Ovary (tissue), 9 donors: ENCODE measurements around the gene SEMA6D. TPM values are rescaled to one million over a fixed set of nuclear protein-coding genes. Genes with fewer than 3 reads are reported as not detected.

ENCODE experiments used
- DNase-seq, 5 donors: peaks; one replicate each; pipeline ENCODE4 v3.0.0-alpha.2; 2019 to 2020
- H3K27ac ChIP-seq, 2 donors: fragments of 200-600 bp; one replicate each; pipeline versions ENCODE4 v1.5.1 to v1.8.0; 2019 to 2022
- H3K27me3 ChIP-seq: fragments of 200-600 bp; one replicate; pipeline ENCODE4 v1.8.0; 2022
- H3K36me3 ChIP-seq: fragments of 200-600 bp; sonication (generic); one replicate; pipeline ENCODE4 v1.5.1; 2019
- H3K4me1 ChIP-seq: one replicate; pipeline ENCODE4 v1.8.1; 2013; ENCODE audit warnings: mild to moderate bottlenecking, moderate library complexity; ENCODE audit not compliant: insufficient read depth
- H3K4me3 ChIP-seq: fragments of 200-600 bp; sonication (generic); one replicate; pipeline ENCODE4 v1.5.1; 2017
- H3K9me3 ChIP-seq, 2 donors: fragments of 200-600 bp in 1 of 2; sonication (generic) in 1 of 2; one replicate each; pipeline versions ENCODE4 v1.5.1 to v1.8.1; 2013 to 2019; ENCODE audit warnings: mild to moderate bottlenecking in 1 of 2, moderate library complexity in 1 of 2
- EP300 ChIP-seq: sonication (generic); formaldehyde crosslinking; IDR thresholded peaks from one replicate; pipeline ENCODE4 v1.6.1; 2017; ENCODE audit warnings: antibody characterized with exemption
- POLR2A ChIP-seq: fragments of 450-650 bp; IDR thresholded peaks from one replicate; pipeline ENCODE4 v1.6.1; 2017; ENCODE audit warnings: antibody characterized with exemption, mild to moderate bottlenecking, moderate library complexity
- WGBS, 3 donors: extraction: QIAGEN DNeasy Blood & Tissue Kit in 1 of 3; methylation state at CpG; one replicate each; pipeline versions ENCODE4 v1.1.5 to v1.1.7; 2013 to 2017; 5-methylcytosine and 5-hydroxymethylcytosine counted together
- intact Hi-C, 4 donors: fragments of 100-400 bp; cut with DNase I; formaldehyde crosslinking; loops; one replicate each; pipeline versions ENCODE4 v1.11.0 to v1.15.1; 2022 to 2023
- polyA plus RNA-seq, 2 donors: library from polyadenylated mRNA; stranded (reverse); fragments of 200-250 nt in 1 of 2; fragments of 350-450 nt in 1 of 2; fragmentation: Illumina TruSeq in 1 of 2; extraction: RNeasy Lipid Tissue Mini Kit (QIAGEN cat#74804) in 1 of 2; gene quantifications; one replicate each; pipeline ENCODE4 v1.2.3, GENCODE V29; 2013 to 2014
- total RNA-seq, 7 donors: library from RNA; depleted of rRNA in 2 of 7; stranded (reverse); fragments of >200 nt in 2 of 7; fragmentation: NEBNext Ultra II Directional in 3 of 7; extraction: Animal tissue kit (Norgen Biotek cat#: 25700) in 3 of 7; gene quantifications; one replicate each; pipeline versions ENCODE4 v1.1.0 to v1.2.4, GENCODE V29; 2016 to 2023
- TF ChIP-seq, protein P1 (sequence below), 3 donors: fragments of 450-650 bp in 2 of 3; fragments of 200-600 bp in 1 of 3; IDR thresholded peaks; one replicate each; pipeline versions ENCODE4 v1.5.1 to v1.8.0; 2016 to 2022; ENCODE audit warnings: antibody characterized with exemption in 3 of 3, mild to moderate bottlenecking in 1 of 3
- donor health status: DM: no; HTN: no; CAD: no; lungs with moderate emphysema.
- donor health status: DM: no; HTN: no; CAD: no.
- donor health status: Bipolar disorder and iron deficiency.
- donor health status: DM: yes; HTN: yes; CAD: no.
- donor health status: DM: no; HTN: no; CAD: no.
- donor health status: DM: yes; HTN: yes; CAD: no.

The SEMA6D gene
- total and polyA plus RNA-seq, 9 donors: 13.7 to 45.3 (median 27.2) TPM

DNA sequence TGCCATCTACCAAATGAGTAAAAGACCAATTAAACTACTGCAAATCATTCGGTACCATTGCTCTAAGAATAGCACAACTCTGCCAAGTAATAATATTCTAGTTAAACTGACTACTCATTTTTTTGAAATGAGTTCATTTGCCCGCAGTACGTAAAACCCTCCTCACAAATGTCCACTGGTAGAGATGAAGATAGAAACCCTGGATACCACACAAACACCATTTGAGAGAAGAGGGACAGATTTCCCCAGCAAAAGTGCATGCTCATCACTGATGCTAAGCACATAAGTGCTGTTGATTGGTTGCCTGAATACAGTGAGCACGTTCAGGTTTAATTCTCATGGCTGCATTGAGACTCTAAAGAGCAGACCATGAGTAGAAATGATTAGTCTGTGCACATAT, 34.6 kb upstream of the SEMA6D start:
- 83 to 92% (median 88%) methylated on average over 4 of the region's 4 CpGs for WGBS, 3 donors
- H3K27me3 ChIP-seq: no peaks in the 10 kb centered on the region
- no peak for DNase-seq
- no peak overlapping the region for H3K4me3 ChIP-seq
- no peaks in the 10 kb centered on the region for H3K4me1 ChIP-seq
- TF ChIP-seq EP300: no peak
- TF ChIP-seq, protein P1, sequence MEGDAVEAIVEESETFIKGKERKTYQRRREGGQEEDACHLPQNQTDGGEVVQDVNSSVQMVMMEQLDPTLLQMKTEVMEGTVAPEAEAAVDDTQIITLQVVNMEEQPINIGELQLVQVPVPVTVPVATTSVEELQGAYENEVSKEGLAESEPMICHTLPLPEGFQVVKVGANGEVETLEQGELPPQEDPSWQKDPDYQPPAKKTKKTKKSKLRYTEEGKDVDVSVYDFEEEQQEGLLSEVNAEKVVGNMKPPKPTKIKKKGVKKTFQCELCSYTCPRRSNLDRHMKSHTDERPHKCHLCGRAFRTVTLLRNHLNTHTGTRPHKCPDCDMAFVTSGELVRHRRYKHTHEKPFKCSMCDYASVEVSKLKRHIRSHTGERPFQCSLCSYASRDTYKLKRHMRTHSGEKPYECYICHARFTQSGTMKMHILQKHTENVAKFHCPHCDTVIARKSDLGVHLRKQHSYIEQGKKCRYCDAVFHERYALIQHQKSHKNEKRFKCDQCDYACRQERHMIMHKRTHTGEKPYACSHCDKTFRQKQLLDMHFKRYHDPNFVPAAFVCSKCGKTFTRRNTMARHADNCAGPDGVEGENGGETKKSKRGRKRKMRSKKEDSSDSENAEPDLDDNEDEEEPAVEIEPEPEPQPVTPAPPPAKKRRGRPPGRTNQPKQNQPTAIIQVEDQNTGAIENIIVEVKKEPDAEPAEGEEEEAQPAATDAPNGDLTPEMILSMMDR (IDR thresholded peaks at IDR 0.05): no peak
- no peak for TF ChIP-seq POLR2A
- intact Hi-C loops: no loop called here
- no peaks in the 10 kb centered on the region for H3K36me3 ChIP-seq
- H3K9me3 ChIP-seq: no peaks in the 10 kb centered on the region
- no peak overlapping the region for H3K27ac ChIP-seq

DNA sequence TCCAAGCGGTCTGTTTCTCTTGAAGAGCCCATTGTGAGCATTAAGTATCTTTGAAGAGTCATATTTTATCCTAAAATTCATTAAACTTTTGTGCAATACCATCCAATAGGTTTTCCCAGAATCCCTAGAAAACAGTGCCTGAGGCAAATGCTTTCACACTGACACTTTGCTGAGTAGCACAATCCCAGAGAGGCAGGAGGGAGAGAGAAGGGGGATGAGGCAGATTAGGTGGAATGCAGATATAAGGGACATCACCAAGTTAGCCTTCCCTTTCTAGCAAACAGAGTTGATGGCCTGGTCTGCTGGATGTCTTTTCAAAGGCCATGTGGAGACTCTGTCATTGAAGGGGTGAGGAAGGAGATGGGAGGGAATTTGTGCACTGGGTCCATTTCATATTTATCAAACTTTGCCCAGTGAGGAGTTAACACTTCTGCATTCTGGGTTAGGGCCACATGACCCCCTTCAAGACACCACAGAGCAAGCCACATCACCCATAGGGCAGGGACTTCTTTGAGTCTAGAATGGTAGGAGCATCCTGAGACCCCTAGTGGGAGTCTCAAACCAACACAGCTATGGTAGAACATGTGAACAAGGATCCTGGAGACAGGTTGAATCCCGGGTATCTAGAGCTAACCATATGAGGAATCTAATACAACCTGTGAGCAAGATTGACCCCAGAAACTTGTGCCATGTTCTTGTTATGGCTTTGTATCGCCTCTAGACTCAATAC, 32.0 kb upstream of the SEMA6D start:
- Histone ChIP-seq H3K9me3 (no peaks in the 10 kb centered on the region), H3K27me3 (no peaks in the 10 kb centered on the region), H3K36me3 (no peaks in the 10 kb centered on the region), H3K4me1 (no peaks in the 10 kb centered on the region), H3K27ac (no peak overlapping the region), H3K4me3 (no peak overlapping the region)
- WGBS, 3 donors: 86 to 88% (median 87%) methylated on average over 3 of the region's 3 CpGs
- no peak for DNase-seq
- TF ChIP-seq EP300: no peak
- no peak for TF ChIP-seq POLR2A
- TF ChIP-seq, protein P1 (IDR thresholded peaks at IDR 0.05): no peak
- intact Hi-C loops: no loop called here

DNA sequence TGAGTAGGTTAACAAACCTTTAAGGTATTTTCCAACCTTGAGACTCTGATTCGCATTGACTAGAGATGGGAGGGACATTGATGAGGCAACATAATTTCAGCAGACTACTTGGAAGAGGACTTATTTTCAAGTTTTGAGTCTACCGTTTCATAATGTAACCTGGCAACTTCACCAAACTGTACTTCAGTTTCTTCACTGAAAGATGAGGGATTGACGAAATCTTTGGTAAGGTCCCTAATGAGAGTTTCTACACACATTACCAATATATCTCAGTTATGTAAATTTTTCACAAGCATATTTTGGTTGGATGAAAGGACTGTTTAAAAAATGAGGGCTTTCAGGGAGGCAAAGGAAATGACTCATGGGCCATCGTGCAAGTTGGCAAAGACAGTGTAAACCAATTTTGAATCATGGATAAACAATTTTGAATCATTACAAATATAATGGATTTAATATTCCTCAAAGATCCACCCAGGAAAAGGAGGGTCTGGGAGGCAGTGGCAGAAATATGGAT, 28.7 kb upstream of the SEMA6D start:
- 49 to 63% (median 53%) methylated on average over 4 of the region's 4 CpGs for WGBS, 3 donors
- intact Hi-C loops: no loop called here
- H3K27ac ChIP-seq: no peak overlapping the region
- no peak for DNase-seq
- H3K4me3 ChIP-seq: no peak overlapping the region
- TF ChIP-seq, protein P1 (IDR thresholded peaks at IDR 0.05): no peak
- TF ChIP-seq EP300 (no peak), POLR2A (no peak)
- no peaks in the 10 kb centered on the region for H3K27me3 ChIP-seq
- no peaks in the 10 kb centered on the region for H3K9me3 ChIP-seq
- H3K36me3 ChIP-seq: no peaks in the 10 kb centered on the region
- no peaks in the 10 kb centered on the region for H3K4me1 ChIP-seq

DNA sequence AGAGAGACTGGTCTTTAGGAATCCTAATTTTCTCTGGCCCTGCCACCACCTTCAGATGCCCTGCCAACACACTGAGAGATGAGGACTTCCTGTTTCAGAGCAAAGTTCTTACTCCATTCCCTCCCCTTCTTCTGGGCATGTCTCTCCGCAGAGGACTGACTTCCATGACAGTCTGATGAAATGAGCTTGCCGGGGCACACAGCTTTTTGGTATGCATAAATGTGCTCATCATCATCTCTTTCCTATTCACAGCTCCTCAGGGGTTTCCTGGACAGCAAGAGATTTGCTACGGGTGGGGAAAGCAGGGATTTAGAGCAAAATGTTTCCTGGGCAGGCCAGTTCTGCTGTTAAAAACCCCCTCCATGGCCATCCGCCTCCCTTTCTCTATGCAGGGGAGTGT, 27.6 kb upstream of the SEMA6D start:
- H3K27ac ChIP-seq: no peak overlapping the region
- no peak overlapping the region for H3K4me3 ChIP-seq
- DNase-seq: no peak
- no peaks in the 10 kb centered on the region for H3K27me3 ChIP-seq
- H3K9me3 ChIP-seq: no peaks in the 10 kb centered on the region
- no peaks in the 10 kb centered on the region for H3K36me3 ChIP-seq
- TF ChIP-seq POLR2A (no peak), EP300 (no peak)
- TF ChIP-seq, protein P1 (IDR thresholded peaks at IDR 0.05): no peak
- WGBS, 3 donors: 88 to 89% (median 88%) methylated on average over 4 of the region's 4 CpGs
- intact Hi-C loops: no loop called here
- no peaks in the 10 kb centered on the region for H3K4me1 ChIP-seq
